ENCODE results near the gene ANKRD33B.

The ANKRD33B gene

GRCh38 chr5:10654566-10654965 lies 90.7 kb downstream of the ANKRD33B start:
- DNase-seq (ENCODE audit: low spot score): no peak
- no peak for TF ChIP-seq CTCF (IDR thresholded peaks at IDR 0.05; ENCODE audit: borderline replicate concordance, control extremely low read depth, extremely low read depth, insufficient read depth, missing control alignments)
- in situ Hi-C loops (cut with MboI; ENCODE audit: low sequenced_read_pairs, unreplicated experiment): no loop called here

GRCh38 chr5:10655161-10655971 lies 91.5 kb downstream of the ANKRD33B start:
- no peak for TF ChIP-seq CTCF (IDR thresholded peaks at IDR 0.05; ENCODE audit: borderline replicate concordance, control extremely low read depth, extremely low read depth, insufficient read depth, missing control alignments)
- no peak for DNase-seq (ENCODE audit: low spot score)
- in situ Hi-C loops (cut with MboI; ENCODE audit: low sequenced_read_pairs, unreplicated experiment): no loop called here

- no peak for DNase-seq (ENCODE audit: low spot score)
- in situ Hi-C loops (cut with MboI; ENCODE audit: low sequenced_read_pairs, unreplicated experiment): no loop called here
- TF ChIP-seq CTCF (IDR thresholded peaks at IDR 0.05; ENCODE audit: borderline replicate concordance, control extremely low read depth, extremely low read depth, insufficient read depth, missing control alignments): no peak
These were observed 92.3 kb downstream of the ANKRD33B start for GRCh38 chr5:10655972-10656830.

- in situ Hi-C loops (cut with MboI; ENCODE audit: low sequenced_read_pairs, unreplicated experiment): no loop called here
- DNase-seq (ENCODE audit: low spot score): no peak
- no peak for TF ChIP-seq CTCF (IDR thresholded peaks at IDR 0.05; ENCODE audit: borderline replicate concordance, control extremely low read depth, extremely low read depth, insufficient read depth, missing control alignments)
These were observed 94.4 kb downstream of the ANKRD33B start for GRCh38 chr5:10658265-10658664.

GRCh38 chr5:10660135-10660534 lies 96.3 kb downstream of the ANKRD33B start:
- no peak for TF ChIP-seq CTCF (IDR thresholded peaks at IDR 0.05; ENCODE audit: borderline replicate concordance, control extremely low read depth, extremely low read depth, insufficient read depth, missing control alignments)
- in situ Hi-C loops (cut with MboI; ENCODE audit: low sequenced_read_pairs, unreplicated experiment): no loop called here
- DNase-seq (ENCODE audit: low spot score): no peak

- in situ Hi-C loops (cut with MboI; ENCODE audit: low sequenced_read_pairs, unreplicated experiment): no loop called here
- TF ChIP-seq CTCF (IDR thresholded peaks at IDR 0.05; ENCODE audit: borderline replicate concordance, control extremely low read depth, extremely low read depth, insufficient read depth, missing control alignments): no peak
- no peak for DNase-seq (ENCODE audit: low spot score)
These were observed 97.0 kb downstream of the ANKRD33B start for GRCh38 chr5:10660720-10661387.
